ENCODE results near the gene ALDH3A1.

The ALDH3A1 gene

GRCh38 chr17:19747829-19748806, at the start of gene ALDH3A1:
TSS of gene ALDH3A1 (minus strand) at chr17:19748298. CDS start at chr17:19745129, 3,169 bp downstream.
- Mint-ChIP-seq H3K4me3 (no peak within 1 kb of the TSS), H3K27ac (no peak within 1 kb of the TSS), H3K36me3 (ENCODE audit: low read depth) (no peaks in the 10 kb centered on the region)

GRCh38 chr17:19796457-19796856, 48.4 kb upstream of the ALDH3A1 start:
- no peak overlapping the region for H3K27ac Mint-ChIP-seq
- H3K27me3 Mint-ChIP-seq (ENCODE audit: low read depth), result no peaks in the 10 kb centered on the region
- peaks cover 3% of the 10 kb centered on the region for H3K4me1 Mint-ChIP-seq (ENCODE audit: low read depth)
- peaks cover 65% of the 10 kb centered on the region for H3K36me3 Mint-ChIP-seq (ENCODE audit: low read depth)
- DNase-seq (ENCODE audit: low spot score), result no peak
- peaks cover 32% of the 10 kb centered on the region for H3K9me3 Mint-ChIP-seq
- H3K4me3 Mint-ChIP-seq, result no peak overlapping the region

More at GRCh38 chr17:19747829-19748806, at the start of gene ALDH3A1:
- H3K27me3 Mint-ChIP-seq (ENCODE audit: low read depth), result peaks cover 6% of the 10 kb centered on the region
- no peak for DNase-seq (ENCODE audit: low spot score)
- no peaks in the 10 kb centered on the region for H3K9me3 Mint-ChIP-seq
- no peaks in the 10 kb centered on the region for H3K4me1 Mint-ChIP-seq (ENCODE audit: low read depth)

- no peak for DNase-seq (ENCODE audit: low spot score)
- Mint-ChIP-seq H3K36me3 (ENCODE audit: low read depth) (peaks cover 65% of the 10 kb centered on the region), H3K4me3 (no peak overlapping the region), H3K4me1 (ENCODE audit: low read depth) (peaks cover 2% of the 10 kb centered on the region), H3K27me3 (ENCODE audit: low read depth) (no peaks in the 10 kb centered on the region), H3K27ac (no peak overlapping the region), H3K9me3 (peaks cover 21% of the 10 kb centered on the region)
Observed at GRCh38 chr17:19791918-19792550, 43.9 kb upstream of the ALDH3A1 start.

GRCh38 chr17:19787733-19788357, 39.7 kb upstream of the ALDH3A1 start:
- no peaks in the 10 kb centered on the region for H3K9me3 Mint-ChIP-seq
- peaks cover 2% of the 10 kb centered on the region for H3K4me1 Mint-ChIP-seq (ENCODE audit: low read depth)
- no peak overlapping the region for H3K4me3 Mint-ChIP-seq
- H3K27ac Mint-ChIP-seq, result no peak overlapping the region
- DNase-seq (ENCODE audit: low spot score), result no peak
- H3K27me3 Mint-ChIP-seq (ENCODE audit: low read depth), result no peaks in the 10 kb centered on the region
- H3K36me3 Mint-ChIP-seq (ENCODE audit: low read depth), result peaks cover 28% of the 10 kb centered on the region

- Mint-ChIP-seq H3K9me3 (no peaks in the 10 kb centered on the region), H3K27ac (no peak overlapping the region)
Observed at GRCh38 chr17:19785854-19786253, 37.8 kb upstream of the ALDH3A1 start.

GRCh38 chr17:19781488-19782458, 33.7 kb upstream of the ALDH3A1 start:
- Mint-ChIP-seq H3K36me3 (ENCODE audit: low read depth) (peaks cover 6% of the 10 kb centered on the region), H3K27ac (no peak overlapping the region), H3K4me1 (ENCODE audit: low read depth) (no peaks in the 10 kb centered on the region), H3K9me3 (no peaks in the 10 kb centered on the region), H3K27me3 (ENCODE audit: low read depth) (no peaks in the 10 kb centered on the region), H3K4me3 (no peak overlapping the region)
- no peak for DNase-seq (ENCODE audit: low spot score)

More at GRCh38 chr17:19785854-19786253, 37.8 kb upstream of the ALDH3A1 start:
- peaks cover 22% of the 10 kb centered on the region for H3K36me3 Mint-ChIP-seq (ENCODE audit: low read depth)
- no peaks in the 10 kb centered on the region for H3K27me3 Mint-ChIP-seq (ENCODE audit: low read depth)
- no peaks in the 10 kb centered on the region for H3K4me1 Mint-ChIP-seq (ENCODE audit: low read depth)
- no peak overlapping the region for H3K4me3 Mint-ChIP-seq
- no peak for DNase-seq (ENCODE audit: low spot score)

GRCh38 chr17:19780846-19781245, 32.7 kb upstream of the ALDH3A1 start:
- H3K9me3 Mint-ChIP-seq, result no peaks in the 10 kb centered on the region
- DNase-seq (ENCODE audit: low spot score), result no peak
- no peaks in the 10 kb centered on the region for H3K4me1 Mint-ChIP-seq (ENCODE audit: low read depth)
- no peaks in the 10 kb centered on the region for H3K27me3 Mint-ChIP-seq (ENCODE audit: low read depth)
- no peak overlapping the region for H3K4me3 Mint-ChIP-seq
- H3K27ac Mint-ChIP-seq, result no peak overlapping the region
- peaks cover 10% of the 10 kb centered on the region for H3K36me3 Mint-ChIP-seq (ENCODE audit: low read depth)

GRCh38 chr17:19773534-19773933, 25.4 kb upstream of the ALDH3A1 start:
- H3K36me3 Mint-ChIP-seq (ENCODE audit: low read depth), result peaks cover 9% of the 10 kb centered on the region
- H3K4me1 Mint-ChIP-seq (ENCODE audit: low read depth), result peaks cover 10% of the 10 kb centered on the region
- no peaks in the 10 kb centered on the region for H3K27me3 Mint-ChIP-seq (ENCODE audit: low read depth)
- DNase-seq (ENCODE audit: low spot score), result no peak
- H3K9me3 Mint-ChIP-seq, result no peaks in the 10 kb centered on the region
- no peak overlapping the region for H3K27ac Mint-ChIP-seq
- H3K4me3 Mint-ChIP-seq, result no peak overlapping the region

- Mint-ChIP-seq H3K4me3 (no peak overlapping the region), H3K9me3 (no peaks in the 10 kb centered on the region), H3K36me3 (ENCODE audit: low read depth) (peaks cover 7% of the 10 kb centered on the region), H3K27ac (no peak overlapping the region), H3K27me3 (ENCODE audit: low read depth) (no peaks in the 10 kb centered on the region), H3K4me1 (ENCODE audit: low read depth) (peaks cover 12% of the 10 kb centered on the region)
- no peak for DNase-seq (ENCODE audit: low spot score)
Observed at GRCh38 chr17:19771971-19772630, 24.0 kb upstream of the ALDH3A1 start.

GRCh38 chr17:19770985-19771735, 23.1 kb upstream of the ALDH3A1 start:
- no peaks in the 10 kb centered on the region for H3K9me3 Mint-ChIP-seq
- H3K27ac Mint-ChIP-seq, result no peak overlapping the region
- H3K36me3 Mint-ChIP-seq (ENCODE audit: low read depth), result peaks cover 3% of the 10 kb centered on the region
- H3K4me1 Mint-ChIP-seq (ENCODE audit: low read depth), result peaks cover 12% of the 10 kb centered on the region
- DNase-seq (ENCODE audit: low spot score), result no peak
- no peak overlapping the region for H3K4me3 Mint-ChIP-seq
- H3K27me3 Mint-ChIP-seq (ENCODE audit: low read depth), result no peaks in the 10 kb centered on the region

GRCh38 chr17:19769946-19770652, 22.0 kb upstream of the ALDH3A1 start:
- H3K4me1 Mint-ChIP-seq (ENCODE audit: low read depth), result peaks cover 12% of the 10 kb centered on the region
- H3K9me3 Mint-ChIP-seq, result no peaks in the 10 kb centered on the region
- no peak overlapping the region for H3K4me3 Mint-ChIP-seq
- no peak for DNase-seq (ENCODE audit: low spot score)
- H3K27ac Mint-ChIP-seq, result no peak overlapping the region
- H3K27me3 Mint-ChIP-seq (ENCODE audit: low read depth), result no peaks in the 10 kb centered on the region
- peaks cover under 1% of the 10 kb centered on the region for H3K36me3 Mint-ChIP-seq (ENCODE audit: low read depth)
